Muscle layer of duodenum (tissue), 2 donors: Measurements from ENCODE around the gene C2orf68.
A peak's percentile ranks its signal among the peaks of the same experiment; 100 is the strongest.
"Not testable (repeated sequence)": the region's sequence is repeated elsewhere in the genome, so short reads cannot be mapped to it uniquely, and the experiment has no call there.

Experiments
- H3K27ac ChIP-seq: one replicate; pipeline ENCODE4 v1.7.0; 2013; ENCODE audit warnings: mild to moderate bottlenecking, low read length
- H3K27me3 ChIP-seq: one replicate; pipeline ENCODE4 v1.7.0; 2013; ENCODE audit warnings: low read depth, mild to moderate bottlenecking, control low read depth, low read length
- H3K36me3 ChIP-seq, 2 donors: one replicate each; pipeline ENCODE4 v1.7.0; 2013; ENCODE audit warnings: low read length in 2 of 2, control low read depth in 1 of 2, mild to moderate bottlenecking in 1 of 2; ENCODE audit not compliant: insufficient read depth in 2 of 2, control insufficient read depth in 1 of 2
- H3K4me1 ChIP-seq, 2 donors: one replicate each; pipeline ENCODE4 v1.7.0; 2013; ENCODE audit warnings: low read length in 2 of 2, mild to moderate bottlenecking in 2 of 2, control low read depth in 1 of 2, moderate library complexity in 1 of 2; ENCODE audit not compliant: insufficient read depth in 2 of 2, control insufficient read depth in 1 of 2
- H3K4me3 ChIP-seq, 2 donors: one replicate each; pipeline ENCODE4 v1.7.0; 2013; ENCODE audit warnings: low read length in 2 of 2, low read depth in 1 of 2, mild to moderate bottlenecking in 1 of 2
- H3K9me3 ChIP-seq, 2 donors: one replicate each; pipeline ENCODE4 v1.7.0; 2013; ENCODE audit warnings: low read length in 2 of 2, control low read depth in 1 of 2, mild to moderate bottlenecking in 1 of 2; ENCODE audit not compliant: control insufficient read depth in 1 of 2
- donor health status: healthy.

C2orf68 gene

GRCh38 chr2:85611705-85612587, at the start of gene C2orf68:
Gene C2orf68, minus strand, starts transcription at chr2:85612066. Its CDS starts 82 bp downstream, at chr2:85611984.
- peak within 1 kb of the TSS; percentile 81 to 98 for H3K4me3 ChIP-seq
- H3K36me3 ChIP-seq = peaks cover 11 to 21% of the 10 kb centered on the region in 2 donors
- peaks cover 0 to 28% of the 10 kb centered on the region in 2 donors for H3K4me1 ChIP-seq
- H3K27me3 ChIP-seq = no peaks in the 10 kb centered on the region
- H3K27ac ChIP-seq = peak within 1 kb of the TSS; percentile 87
- no peaks in the 10 kb centered on the region for H3K9me3 ChIP-seq

GRCh38 chr2:85661139-85661858, 49.4 kb upstream of the C2orf68 start:
- no peak overlapping the region for H3K27ac ChIP-seq
- H3K9me3 ChIP-seq = no peaks in the 10 kb centered on the region
- H3K4me1 ChIP-seq = no peaks in the 10 kb centered on the region
- no peak overlapping the region for H3K4me3 ChIP-seq
- H3K36me3 ChIP-seq = peaks cover 0 to 1% of the 10 kb centered on the region in 2 donors
- no peaks in the 10 kb centered on the region for H3K27me3 ChIP-seq

GRCh38 chr2:85660725-85661124, 48.9 kb upstream of the C2orf68 start:
- H3K27ac ChIP-seq = no peak overlapping the region
- H3K27me3 ChIP-seq = no peaks in the 10 kb centered on the region
- H3K4me3 ChIP-seq = no peak overlapping the region
- H3K9me3 ChIP-seq = no peaks in the 10 kb centered on the region
- H3K4me1 ChIP-seq = no peaks in the 10 kb centered on the region
- peaks cover 5 to 7% of the 10 kb centered on the region in 2 donors for H3K36me3 ChIP-seq

- H3K4me1 ChIP-seq, H3K27ac ChIP-seq, H3K9me3 ChIP-seq, H3K36me3 ChIP-seq, H3K27me3 ChIP-seq, H3K4me3 ChIP-seq: not testable (repeated sequence)
These were observed 48.4 kb upstream of the C2orf68 start for GRCh38 chr2:85660301-85660700.

- H3K4me1 ChIP-seq = no peaks in the 10 kb centered on the region
- H3K36me3 ChIP-seq = peaks cover 5 to 10% of the 10 kb centered on the region in 2 donors
- H3K27ac ChIP-seq = no peak overlapping the region
- H3K9me3 ChIP-seq = no peaks in the 10 kb centered on the region
- H3K27me3 ChIP-seq = no peaks in the 10 kb centered on the region
- no peak overlapping the region for H3K4me3 ChIP-seq
These were observed 47.6 kb upstream of the C2orf68 start for GRCh38 chr2:85659324-85659981.

- not testable (repeated sequence) for H3K9me3 ChIP-seq, H3K27ac ChIP-seq, H3K4me1 ChIP-seq, H3K27me3 ChIP-seq, H3K4me3 ChIP-seq, H3K36me3 ChIP-seq
These were observed 45.5 kb upstream of the C2orf68 start for GRCh38 chr2:85657399-85657798.

- Histone ChIP-seq H3K4me3 (no peak overlapping the region), H3K27me3 (no peaks in the 10 kb centered on the region), H3K4me1 (no peaks in the 10 kb centered on the region), H3K27ac (no peak overlapping the region), H3K36me3 (peaks cover 5 to 11% of the 10 kb centered on the region in 2 donors), H3K9me3 (no peaks in the 10 kb centered on the region)
These were observed 44.6 kb upstream of the C2orf68 start for GRCh38 chr2:85656468-85656867.

- no peak overlapping the region for H3K4me3 ChIP-seq
- no peak overlapping the region for H3K27ac ChIP-seq
- H3K9me3 ChIP-seq = no peaks in the 10 kb centered on the region
- no peaks in the 10 kb centered on the region for H3K27me3 ChIP-seq
- no peaks in the 10 kb centered on the region for H3K4me1 ChIP-seq
- H3K36me3 ChIP-seq = peaks cover 10 to 14% of the 10 kb centered on the region in 2 donors
These were observed 44.1 kb upstream of the C2orf68 start for GRCh38 chr2:85655961-85656417.

- Histone ChIP-seq H3K27ac (no peak overlapping the region), H3K36me3 (peaks cover 20 to 31% of the 10 kb centered on the region in 2 donors), H3K4me1 (no peaks in the 10 kb centered on the region), H3K27me3 (no peaks in the 10 kb centered on the region), H3K4me3 (no peak overlapping the region), H3K9me3 (no peaks in the 10 kb centered on the region)
These were observed 42.1 kb upstream of the C2orf68 start for GRCh38 chr2:85653996-85654395.

GRCh38 chr2:85652056-85652455, 40.2 kb upstream of the C2orf68 start:
- H3K4me1 ChIP-seq = no peaks in the 10 kb centered on the region
- H3K27ac ChIP-seq = no peak overlapping the region
- H3K27me3 ChIP-seq = no peaks in the 10 kb centered on the region
- no peak overlapping the region for H3K4me3 ChIP-seq
- H3K36me3 ChIP-seq = peaks cover 36 to 51% of the 10 kb centered on the region in 2 donors
- no peaks in the 10 kb centered on the region for H3K9me3 ChIP-seq

- no peak overlapping the region for H3K27ac ChIP-seq
- no peak overlapping the region for H3K4me3 ChIP-seq
- peaks cover 42 to 56% of the 10 kb centered on the region in 2 donors for H3K36me3 ChIP-seq
- H3K9me3 ChIP-seq = no peaks in the 10 kb centered on the region
- H3K27me3 ChIP-seq = no peaks in the 10 kb centered on the region
- no peaks in the 10 kb centered on the region for H3K4me1 ChIP-seq
These were observed 39.2 kb upstream of the C2orf68 start for GRCh38 chr2:85651097-85651496.
